ENCODE data around the gene CDC123. TPM values are rescaled to one million over a fixed set of nuclear protein-coding genes. Genes with fewer than 3 reads are reported as not detected.
"Not testable (repeated sequence)": the region's sequence is repeated elsewhere in the genome, so short reads cannot be mapped to it uniquely, and the experiment has no call there.

The CDC123 gene
- total RNA-seq, 1 experiment from 2014 or later: 153 TPM

- DNase-seq (ENCODE audit: low spot score): no peak
- CTCF ChIA-PET: no interaction called here
- no peak for TF ChIP-seq FOXK1 (CRISPR knock-in tag; IDR thresholded peaks at IDR 0.05)
- TF ChIP-seq MLX (CRISPR knock-in tag; IDR thresholded peaks at IDR 0.05): no peak
- no peak for TF ChIP-seq SOX15 (CRISPR knock-in tag; IDR thresholded peaks at IDR 0.05)
- TF ChIP-seq E2F5 (CRISPR knock-in tag; IDR thresholded peaks at IDR 0.05): no peak
- no peak for TF ChIP-seq ZMAT4 (CRISPR knock-in tag; IDR thresholded peaks at IDR 0.05)
- TF ChIP-seq ELF4 (CRISPR knock-in tag; IDR thresholded peaks at IDR 0.05; ENCODE audit: low read depth): no peak
- no peak for TF ChIP-seq ZNF416 (CRISPR knock-in tag; IDR thresholded peaks at IDR 0.05)
- TF ChIP-seq USF1 (CRISPR knock-in tag; IDR thresholded peaks at IDR 0.05): no peak
- TF ChIP-seq SP1 (CRISPR knock-in tag; conservative IDR thresholded peaks at IDR 0.05): no peak
- TF ChIP-seq IRF1 (CRISPR knock-in tag; IDR thresholded peaks at IDR 0.05): no peak
- no peak for TF ChIP-seq ZNF671 (CRISPR knock-in tag; IDR thresholded peaks at IDR 0.05)
- TF ChIP-seq FOXJ3 (CRISPR knock-in tag; IDR thresholded peaks at IDR 0.05; ENCODE audit: borderline replicate concordance): no peak
- TF ChIP-seq GTF2I (CRISPR knock-in tag; conservative IDR thresholded peaks at IDR 0.05): no peak
- no peak for TF ChIP-seq NFATC4 (CRISPR knock-in tag; IDR thresholded peaks at IDR 0.05)
- TF ChIP-seq E2F4 (CRISPR knock-in tag; IDR thresholded peaks at IDR 0.05; ENCODE audit: borderline replicate concordance, low read depth): no peak
- no peak for TF ChIP-seq ATF1 (CRISPR knock-in tag; IDR thresholded peaks at IDR 0.05)
- no peak for TF ChIP-seq ZNF121 (CRISPR knock-in tag; IDR thresholded peaks at IDR 0.05)
- peaks cover 6% of the 10 kb centered on the region for H3K9me3 Mint-ChIP-seq
- H3K27ac Mint-ChIP-seq: no peak overlapping the region
- no peaks in the 10 kb centered on the region for H3K4me1 Mint-ChIP-seq
- no peaks in the 10 kb centered on the region; the same call in 1 of the 2 replicates for H3K27me3 Mint-ChIP-seq (ENCODE audit: low read depth)
- ATAC-seq: no peak
- peaks cover 2% of the 10 kb centered on the region; the same call in 1 of the 2 replicates for H3K36me3 Mint-ChIP-seq
- no peak overlapping the region for H3K4me3 Mint-ChIP-seq
- POLR2A ChIA-PET: interaction anchor here (0.6 kb wide), 1 partner anchor 238 kb away, joined by 3 read pairs; no protein-coding TSS in a partner anchor
Measured at GRCh38 chr10:12287772-12288171, 91.8 kb downstream of the CDC123 start.

GRCh38 chr10:12297784-12298183, 101.8 kb downstream of the CDC123 start:
- CTCF ChIA-PET; H3K4me3 Mint-ChIP-seq; ATAC-seq; H3K9me3 Mint-ChIP-seq; H3K27ac Mint-ChIP-seq; H3K4me1 Mint-ChIP-seq; H3K27me3 Mint-ChIP-seq (ENCODE audit: low read depth); DNase-seq (ENCODE audit: low spot score); H3K36me3 Mint-ChIP-seq; POLR2A ChIA-PET: not testable (repeated sequence)

- ChIA-PET CTCF (no interaction called here), POLR2A (no interaction called here)
- TF ChIP-seq MLX (CRISPR knock-in tag; IDR thresholded peaks at IDR 0.05): no peak
- no peak for TF ChIP-seq ZNF281 (CRISPR knock-in tag; IDR thresholded peaks at IDR 0.05)
- TF ChIP-seq ARID4B (CRISPR knock-in tag; IDR thresholded peaks at IDR 0.05; ENCODE audit: borderline replicate concordance): no peak
Measured at GRCh38 chr10:12299222-12299965, 103.4 kb downstream of the CDC123 start.

More at GRCh38 chr10:12299222-12299965, 103.4 kb downstream of the CDC123 start:
- Mint-ChIP-seq H3K36me3 (no peaks in the 10 kb centered on the region), H3K4me1 (no peaks in the 10 kb centered on the region), H3K9me3 (no peaks in the 10 kb centered on the region), H3K4me3 (no peak overlapping the region), H3K27me3 (ENCODE audit: low read depth) (no peaks in the 10 kb centered on the region), H3K27ac (no peak overlapping the region)
- ATAC-seq: no peak
- no peak for DNase-seq (ENCODE audit: low spot score)
